ENCODE data around the gene NMB. TPM values are rescaled to one million over a fixed set of nuclear protein-coding genes. Genes with fewer than 3 reads are reported as not detected.

The NMB gene
- total and polyA plus RNA-seq, 2 donors from 2014 or later: 11.8 to 19.7 TPM

GRCh38 chr15:84648539-84648938 lies 9.5 kb downstream of the NMB start:
- no peaks in the 10 kb centered on the region for H3K27me3 ChIP-seq (ENCODE audit: control insufficient read depth, insufficient read depth, low read length)
- intact Hi-C loops (cut with DNase I): no loop called here
- H3K27ac ChIP-seq (ENCODE audit: low read depth in 2 of 2, low read length in 2 of 2): no peak overlapping the region
- no peaks in the 10 kb centered on the region for H3K9me3 ChIP-seq (ENCODE audit: control insufficient read depth in 2 of 3, insufficient read depth in 1 of 3, low read length in 3 of 3)
- H3K36me3 ChIP-seq (ENCODE audit: control insufficient read depth in 2 of 3, insufficient read depth in 3 of 3, low read length in 3 of 3): peaks cover 7 to 56% (median 48%) of the 10 kb centered on the region in 3 donors
- H3K9ac ChIP-seq (ENCODE audit: low read length in 3 of 3): no peak overlapping the region
- TF ChIP-seq CTCF (IDR thresholded peaks at IDR 0.05; ENCODE audit: borderline replicate concordance, extremely low read depth, insufficient read depth): no peak
- DNase-seq (no peak), FAIRE-seq (no peak)
- no peak overlapping the region for H3K4me3 ChIP-seq (ENCODE audit: low read length in 3 of 3)
- peaks cover 0 to 17% (median 4%) of the 10 kb centered on the region in 3 donors for H3K4me1 ChIP-seq (ENCODE audit: control insufficient read depth in 2 of 3, insufficient read depth in 2 of 3, low read depth in 1 of 3, low read length in 3 of 3)

GRCh38 chr15:84647726-84648125 lies 10.3 kb downstream of the NMB start:
- intact Hi-C loops (cut with DNase I): no loop called here
- no peak overlapping the region for H3K27ac ChIP-seq (ENCODE audit: low read depth in 2 of 2, low read length in 2 of 2)
- H3K36me3 ChIP-seq (ENCODE audit: control insufficient read depth in 2 of 3, insufficient read depth in 3 of 3, low read length in 3 of 3): peaks cover 7 to 63% (median 51%) of the 10 kb centered on the region in 3 donors
- no peak overlapping the region for H3K4me3 ChIP-seq (ENCODE audit: low read length in 3 of 3)
- DNase-seq: no peak
- FAIRE-seq: no peak
- TF ChIP-seq CTCF (IDR thresholded peaks at IDR 0.05; ENCODE audit: borderline replicate concordance, extremely low read depth, insufficient read depth): no peak
- no peak overlapping the region for H3K9ac ChIP-seq (ENCODE audit: low read length in 3 of 3)
- no peaks in the 10 kb centered on the region for H3K9me3 ChIP-seq (ENCODE audit: control insufficient read depth in 2 of 3, insufficient read depth in 1 of 3, low read length in 3 of 3)
- H3K27me3 ChIP-seq (ENCODE audit: control insufficient read depth, insufficient read depth, low read length): no peaks in the 10 kb centered on the region
- H3K4me1 ChIP-seq (ENCODE audit: control insufficient read depth in 2 of 3, insufficient read depth in 2 of 3, low read depth in 1 of 3, low read length in 3 of 3): peaks cover 0 to 9% (median 0%) of the 10 kb centered on the region in 3 donors

- peaks cover 3 to 62% (median 46%) of the 10 kb centered on the region in 3 donors for H3K36me3 ChIP-seq (ENCODE audit: control insufficient read depth in 2 of 3, insufficient read depth in 3 of 3, low read length in 3 of 3)
- no peaks in the 10 kb centered on the region for H3K4me1 ChIP-seq (ENCODE audit: control insufficient read depth in 2 of 3, insufficient read depth in 2 of 3, low read depth in 1 of 3, low read length in 3 of 3)
- DNase-seq (no peak), FAIRE-seq (no peak)
- H3K9ac ChIP-seq (ENCODE audit: low read length in 3 of 3): no peak overlapping the region
- H3K27ac ChIP-seq (ENCODE audit: low read depth in 2 of 2, low read length in 2 of 2): no peak overlapping the region
- H3K9me3 ChIP-seq (ENCODE audit: control insufficient read depth in 2 of 3, insufficient read depth in 1 of 3, low read length in 3 of 3): no peaks in the 10 kb centered on the region
- H3K27me3 ChIP-seq (ENCODE audit: control insufficient read depth, insufficient read depth, low read length): no peaks in the 10 kb centered on the region
- no peak overlapping the region for H3K4me3 ChIP-seq (ENCODE audit: low read length in 3 of 3)
- intact Hi-C loops (cut with DNase I): no loop called here
- TF ChIP-seq CTCF (IDR thresholded peaks at IDR 0.05; ENCODE audit: borderline replicate concordance, extremely low read depth, insufficient read depth): no peak
These were observed 12.0 kb downstream of the NMB start for GRCh38 chr15:84645997-84646396.

GRCh38 chr15:84645496-84645895 lies 12.5 kb downstream of the NMB start:
- no peak for DNase-seq
- peaks cover 5 to 66% (median 49%) of the 10 kb centered on the region in 3 donors for H3K36me3 ChIP-seq (ENCODE audit: control insufficient read depth in 2 of 3, insufficient read depth in 3 of 3, low read length in 3 of 3)
- no peak for FAIRE-seq
- no peak overlapping the region for H3K27ac ChIP-seq (ENCODE audit: low read depth in 2 of 2, low read length in 2 of 2)
- no peaks in the 10 kb centered on the region for H3K27me3 ChIP-seq (ENCODE audit: control insufficient read depth, insufficient read depth, low read length)
- no peak overlapping the region for H3K9ac ChIP-seq (ENCODE audit: low read length in 3 of 3)
- H3K4me1 ChIP-seq (ENCODE audit: control insufficient read depth in 2 of 3, insufficient read depth in 2 of 3, low read depth in 1 of 3, low read length in 3 of 3): no peaks in the 10 kb centered on the region
- H3K4me3 ChIP-seq (ENCODE audit: low read length in 3 of 3): no peak overlapping the region
- H3K9me3 ChIP-seq (ENCODE audit: control insufficient read depth in 2 of 3, insufficient read depth in 1 of 3, low read length in 3 of 3): no peaks in the 10 kb centered on the region
- intact Hi-C loops (cut with DNase I): no loop called here
- no peak for TF ChIP-seq CTCF (IDR thresholded peaks at IDR 0.05; ENCODE audit: borderline replicate concordance, extremely low read depth, insufficient read depth)

All from kidney (tissue), 14 donors.